ENCODE data around the gene PLA2R1.
A peak's percentile ranks its signal among the peaks of the same experiment; 100 is the strongest.

PLA2R1 gene

DNA sequence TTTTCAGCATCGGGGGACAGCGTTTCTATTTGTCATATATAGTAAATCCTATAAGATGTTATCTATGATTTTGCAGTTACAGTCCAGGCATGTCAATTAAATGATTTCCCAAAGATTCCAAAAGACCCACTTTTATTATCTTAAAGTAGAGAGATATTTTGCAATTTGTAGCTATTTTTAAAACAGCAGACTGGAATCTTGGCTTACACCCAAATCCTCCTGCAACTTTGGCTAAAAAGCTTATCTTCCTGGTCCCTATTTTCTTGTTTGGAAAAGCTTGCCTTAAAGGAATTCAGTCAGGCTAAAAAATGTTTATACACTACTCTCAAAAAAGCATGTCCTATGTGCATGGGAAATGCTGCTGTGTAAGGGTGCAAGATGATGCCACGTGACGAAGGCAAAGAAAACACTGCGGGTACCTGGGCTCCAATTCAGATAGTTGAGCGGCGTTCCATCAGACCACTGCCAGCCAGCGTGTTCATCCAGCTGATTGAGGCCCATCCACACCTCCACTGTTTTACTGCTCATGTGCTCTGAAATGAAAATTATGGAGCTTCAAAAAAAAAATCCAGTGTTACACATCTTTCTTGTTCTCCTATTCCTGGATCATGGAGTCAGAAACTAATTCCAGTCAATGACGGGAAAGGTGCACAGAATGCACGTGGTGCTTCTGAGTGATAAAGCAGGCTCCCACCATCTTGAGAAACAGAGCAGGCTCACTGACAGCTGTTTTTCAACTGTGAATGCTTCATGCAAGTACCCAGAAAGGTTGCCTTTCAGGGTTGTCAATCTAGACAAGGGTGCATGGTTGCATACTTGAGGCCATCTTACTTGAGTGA, 33.8 kb downstream of the PLA2R1 start:
- DNase-seq, result no peak

DNA sequence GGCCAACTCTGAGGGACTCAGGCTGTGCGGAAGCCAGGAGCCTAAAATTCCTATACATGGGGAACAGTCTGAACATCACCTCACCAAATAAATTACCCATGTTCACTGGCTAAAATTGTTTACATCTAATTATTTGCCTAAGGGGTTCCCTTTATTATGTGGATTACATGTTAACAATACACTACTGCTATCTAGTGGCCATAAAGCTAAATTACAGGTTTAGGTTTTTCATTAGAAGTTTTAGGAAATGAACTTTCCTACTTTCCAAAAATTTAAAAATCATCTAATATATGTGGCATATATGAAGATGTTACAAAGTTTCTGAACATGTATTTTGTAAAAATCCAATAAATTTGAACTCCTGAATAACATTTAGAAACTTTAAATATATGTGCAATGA, 40.3 kb downstream of the PLA2R1 start:
- DNase-seq, result no peak

DNA sequence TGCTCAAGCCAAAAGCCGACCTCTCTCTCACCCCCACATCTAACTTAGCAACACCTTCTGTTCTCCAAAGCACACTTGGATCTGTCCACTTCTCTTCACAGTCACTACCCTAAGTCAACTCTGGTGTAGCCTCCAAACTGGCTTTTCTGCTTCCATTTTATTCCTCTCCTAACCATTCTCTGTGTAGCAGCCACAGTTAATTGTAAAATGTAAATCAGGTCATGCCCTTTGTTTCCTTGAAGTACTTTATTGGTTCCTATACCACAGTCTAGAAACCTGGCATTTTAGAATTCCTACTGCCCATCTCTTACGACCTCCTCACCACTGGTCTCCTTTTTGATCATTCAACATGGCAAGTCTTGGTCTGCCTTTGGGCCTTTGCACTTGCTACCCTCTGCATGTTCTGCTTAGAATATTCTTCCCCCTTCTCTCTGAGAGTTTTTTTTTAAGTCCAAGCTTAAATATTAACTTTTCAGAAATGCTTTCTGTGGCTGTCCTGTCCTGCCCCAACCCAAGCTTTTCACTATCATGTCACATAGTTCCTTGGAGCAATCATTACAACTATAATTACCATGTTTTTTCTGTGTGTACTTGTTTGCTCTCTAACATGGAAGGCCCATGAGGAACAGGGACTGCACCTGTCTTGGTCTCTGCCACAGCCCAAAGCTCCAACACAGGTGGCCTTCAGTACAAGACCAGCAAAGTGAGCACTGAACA, 42.9 kb downstream of the PLA2R1 start:
- DNase-seq, result no peak

DNA sequence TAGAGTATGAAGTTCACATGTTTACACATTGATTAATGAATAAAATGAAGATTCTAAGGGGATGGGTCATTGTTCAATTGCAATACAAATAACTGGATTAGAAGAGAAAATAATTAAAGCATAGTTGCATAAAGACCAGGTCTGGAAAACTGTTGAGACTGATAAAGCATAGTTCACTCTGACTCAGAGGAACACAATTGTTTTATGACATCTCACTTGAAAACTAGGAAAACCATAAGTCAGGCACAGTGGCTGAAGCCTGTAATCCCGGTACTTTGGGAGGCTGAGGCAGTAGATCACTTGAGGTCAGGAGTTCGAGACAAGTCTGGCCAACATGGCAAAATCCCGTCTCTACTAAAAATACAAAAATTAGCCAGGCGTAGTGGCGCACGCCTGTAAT, 46.7 kb downstream of the PLA2R1 start:
- no peak for DNase-seq

DNA sequence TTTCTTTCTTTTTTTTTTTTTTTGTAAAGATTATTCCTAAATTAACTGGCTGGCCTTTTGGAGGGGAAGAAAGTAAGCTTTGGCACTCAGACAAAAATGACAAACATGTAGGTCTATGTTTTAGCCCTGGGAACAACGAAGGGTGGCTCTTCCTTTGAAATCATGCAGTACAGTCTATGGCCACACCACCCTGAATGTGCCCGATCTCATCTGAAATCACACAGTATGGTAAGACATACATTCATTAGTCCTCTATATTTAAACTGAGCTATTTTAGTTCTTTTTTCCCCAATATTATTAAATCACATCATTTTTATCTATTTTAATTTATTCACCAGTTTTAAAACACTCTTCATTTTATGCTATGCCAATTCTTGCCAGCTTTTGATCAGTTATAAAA, 48.2 kb downstream of the PLA2R1 start:
- DNase-seq, result no peak

DNA sequence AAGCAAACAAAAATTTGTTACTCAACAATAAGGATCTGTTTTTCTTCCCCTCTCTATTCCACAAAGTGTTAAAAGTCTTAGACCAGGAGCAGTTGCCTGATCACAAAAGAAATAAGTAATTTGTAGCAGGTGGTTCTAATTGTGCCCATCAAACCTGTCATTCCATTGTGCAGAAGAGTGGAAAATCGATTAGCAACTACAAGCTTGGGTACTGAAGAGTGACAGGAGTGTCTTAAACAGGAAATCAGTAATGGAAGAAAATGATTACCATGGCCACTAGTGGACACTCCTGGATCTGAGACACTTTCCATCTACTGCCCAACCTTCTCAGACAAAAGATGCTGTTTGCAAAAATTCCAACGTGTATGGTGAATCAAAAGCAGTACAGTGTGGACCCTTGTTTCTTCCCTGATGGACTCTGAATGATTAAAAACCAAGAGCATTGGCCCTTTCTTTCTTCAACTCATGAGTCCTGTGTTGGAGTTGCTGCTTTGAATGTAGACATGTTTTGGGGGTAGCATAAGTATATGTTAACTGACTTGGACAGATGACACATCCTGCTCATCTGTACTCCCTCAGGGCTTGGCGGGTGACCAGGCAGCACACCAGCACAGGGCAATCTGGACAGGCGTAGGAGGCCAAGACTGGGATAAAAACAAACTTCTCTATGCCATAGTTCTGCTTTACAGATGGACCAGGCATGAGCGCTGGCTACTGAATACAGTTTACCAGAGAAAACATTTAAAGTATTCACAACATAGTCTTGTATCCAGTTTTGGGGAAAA, 51.9 kb downstream of the PLA2R1 start:
- DNase-seq, result no peak

DNA sequence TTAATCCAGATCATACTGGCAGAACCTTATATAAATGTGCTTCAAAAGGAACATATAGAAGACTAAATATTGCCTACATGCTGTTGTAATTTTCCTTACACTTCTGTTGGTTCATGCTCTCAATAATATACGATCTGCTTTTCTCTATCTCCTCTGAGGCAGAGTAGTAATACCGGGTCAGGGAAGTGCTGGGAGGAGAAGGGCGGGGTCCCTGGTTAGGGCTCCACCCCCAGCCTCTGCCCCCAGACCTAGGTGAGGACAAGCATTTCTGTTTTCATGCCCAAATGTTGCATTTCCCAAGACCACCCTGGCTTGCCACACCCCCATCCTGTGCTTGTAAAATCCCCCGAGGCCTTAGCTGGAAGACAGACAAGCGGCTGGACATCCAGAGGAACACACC, 55.3 kb downstream of the PLA2R1 start:
- no peak for DNase-seq

DNA sequence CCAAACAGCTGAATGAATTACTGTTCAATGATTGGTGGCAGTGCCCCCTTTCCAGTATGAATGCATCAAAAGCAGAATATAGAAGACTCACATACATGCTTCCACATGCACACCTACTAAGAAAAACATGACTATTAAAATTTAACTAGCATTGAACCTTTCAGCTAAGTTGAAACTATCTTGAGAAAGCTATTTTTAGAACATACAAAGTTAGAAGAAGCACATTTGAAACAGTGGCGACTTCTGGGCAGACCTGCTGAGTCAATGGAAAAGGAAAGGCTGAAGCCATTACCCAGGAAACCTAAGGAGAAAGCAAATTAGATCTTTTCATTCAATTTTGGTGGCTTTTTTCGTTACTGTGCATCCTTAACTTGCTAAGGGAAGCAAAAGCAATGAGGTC, 55.9 kb downstream of the PLA2R1 start:
- DNase-seq, result no peak

DNA sequence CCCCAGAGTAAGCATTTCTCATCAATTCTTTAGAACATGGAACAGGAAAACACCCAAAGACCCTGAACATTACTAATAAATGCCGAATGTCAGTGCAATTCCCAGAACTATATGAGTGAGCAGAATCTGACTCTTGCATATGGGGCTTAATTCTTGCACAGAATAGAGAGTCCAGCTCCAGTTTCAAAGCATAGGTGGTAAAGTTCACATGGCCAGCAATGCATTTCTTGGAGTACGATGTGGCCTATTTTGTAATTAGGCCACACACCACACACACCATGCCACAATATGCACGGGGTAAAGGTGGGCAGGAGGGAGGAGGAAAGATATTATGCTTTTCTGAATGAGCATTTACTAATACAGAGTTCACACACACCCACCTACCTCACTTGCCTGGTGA, 56.5 kb downstream of the PLA2R1 start:
- no peak for DNase-seq

DNA sequence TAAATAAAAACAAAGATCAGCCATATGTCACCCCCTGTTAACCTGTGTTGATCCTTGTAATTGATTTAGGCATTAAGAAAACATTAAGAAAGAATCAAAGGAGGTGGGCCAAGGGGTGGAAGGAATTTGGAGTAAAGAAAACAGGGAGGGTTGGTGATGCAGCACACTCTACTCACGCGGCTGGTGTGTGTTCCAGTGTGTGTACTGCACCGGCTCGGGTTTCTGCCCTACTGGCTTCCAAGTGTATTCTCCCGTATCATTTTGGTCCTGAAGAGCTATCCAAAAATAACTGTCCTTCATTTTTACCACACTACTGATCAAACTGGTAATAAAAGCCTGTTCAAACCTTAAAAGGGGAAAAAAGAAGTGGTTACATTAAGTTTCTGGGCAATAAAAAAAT, 56.9 kb downstream of the PLA2R1 start:
- DNase-seq, result no peak

DNA sequence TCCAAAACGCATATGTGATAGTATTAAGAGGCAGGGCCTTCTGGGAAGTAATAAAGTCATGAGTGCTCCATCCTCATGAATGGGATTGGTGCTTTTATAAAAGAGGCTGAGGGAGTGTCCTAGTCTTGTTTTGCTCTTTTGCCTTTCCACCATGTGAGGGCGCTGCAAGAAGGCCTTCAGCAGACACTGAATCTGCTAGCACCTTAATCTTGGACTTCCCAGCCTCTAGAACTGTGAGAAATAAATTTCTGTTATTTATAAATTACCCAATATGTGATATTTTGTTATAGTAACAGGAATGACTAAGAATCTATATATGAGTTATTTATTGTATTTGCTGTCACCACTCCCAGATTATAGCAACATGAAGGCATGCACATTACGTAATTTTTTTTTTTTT, 63.5 kb downstream of the PLA2R1 start:
- peak; percentile 8 for DNase-seq

DNA sequence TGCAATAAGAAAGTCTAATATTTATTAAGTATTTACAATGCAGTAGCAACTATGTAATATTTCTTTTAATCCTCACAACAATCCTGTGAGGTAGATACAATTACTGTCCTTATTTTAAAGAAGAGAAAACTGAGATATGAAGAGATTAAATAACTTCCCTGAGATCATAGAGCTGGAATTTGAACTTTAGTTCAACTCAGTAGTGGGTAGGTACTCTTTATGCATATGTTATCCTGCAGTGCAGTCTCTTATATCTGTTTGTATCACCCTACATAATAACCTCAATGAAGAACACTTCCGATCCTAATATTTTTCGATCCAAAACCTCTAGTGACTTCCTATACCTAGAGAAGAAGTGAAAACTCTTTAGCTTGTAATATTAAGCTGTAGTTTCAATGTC, 64.2 kb downstream of the PLA2R1 start:
- DNase-seq, result no peak

DNA sequence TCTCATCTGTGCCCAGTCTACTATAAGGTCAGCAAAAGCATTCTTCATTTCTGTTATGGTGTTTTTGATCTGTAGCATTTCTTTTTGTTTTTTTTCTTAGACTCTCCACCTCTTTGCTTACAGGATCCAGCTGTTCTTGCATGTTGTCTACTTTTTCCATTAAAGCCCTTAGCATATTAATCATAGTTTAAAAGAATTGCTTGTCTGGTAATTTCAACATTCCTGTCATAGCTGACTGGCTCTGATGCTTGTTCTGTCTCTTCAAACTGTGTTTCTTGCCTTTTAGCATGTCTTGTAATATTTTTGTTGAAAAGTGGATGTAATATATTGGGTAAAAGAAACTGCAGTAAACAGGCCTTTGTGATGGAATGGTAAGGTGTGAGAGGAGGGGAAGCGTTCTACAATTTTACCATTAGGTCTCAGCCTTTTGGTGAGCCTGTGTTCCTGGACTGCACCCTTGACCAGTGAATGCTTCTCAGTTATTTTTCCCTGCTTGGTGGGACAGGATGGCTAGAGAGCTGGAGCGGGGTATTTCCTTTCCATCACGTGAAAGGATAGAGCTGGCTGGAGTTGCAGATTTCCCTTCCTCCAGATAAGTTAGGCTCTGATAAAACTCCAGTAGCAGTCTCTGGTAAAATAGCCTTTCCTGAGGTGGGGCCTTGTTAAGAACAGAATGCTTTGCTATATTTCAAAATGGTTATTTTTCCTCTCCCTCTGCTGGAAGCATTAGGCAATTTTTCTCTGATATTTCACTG, 65.4 kb downstream of the PLA2R1 start:
- DNase-seq, result no peak

DNA sequence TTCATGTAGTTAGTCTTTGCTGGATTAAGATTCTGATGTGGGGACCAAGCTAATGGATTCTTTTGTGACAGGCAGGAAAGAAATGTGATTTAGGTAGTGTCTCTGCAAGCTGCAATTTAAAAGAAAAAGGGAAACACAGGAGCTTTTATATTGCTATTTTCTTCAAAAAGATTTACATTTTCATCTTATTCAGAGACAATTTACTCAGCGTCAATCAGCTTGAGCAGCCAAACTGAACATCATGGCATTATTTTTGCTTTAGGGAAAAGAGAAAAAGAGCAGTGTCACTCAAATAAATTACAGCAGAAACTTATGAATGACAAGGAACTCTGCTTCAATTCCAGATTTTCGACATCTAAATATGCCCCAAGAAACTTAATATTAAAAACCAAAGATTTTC, 67.4 kb downstream of the PLA2R1 start:
- no peak for DNase-seq

DNA sequence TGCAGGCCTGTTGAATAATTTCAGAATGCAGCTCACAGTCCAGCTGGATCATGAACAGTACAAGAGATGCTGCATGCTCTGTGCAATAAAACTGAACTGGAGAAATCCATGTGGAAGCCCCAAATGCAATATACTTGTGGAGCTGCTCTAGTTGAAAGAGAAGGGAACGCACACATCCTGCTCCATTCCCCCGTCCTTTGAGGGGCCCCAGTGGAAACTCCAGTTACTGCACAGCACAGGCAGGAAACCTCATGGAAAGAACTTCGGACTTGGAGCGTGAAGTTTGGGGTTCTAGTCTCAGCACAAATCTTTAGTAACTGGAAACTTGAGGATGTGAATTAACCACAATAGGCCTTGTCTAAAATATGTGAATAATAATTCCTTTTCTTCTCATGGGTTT, 73.2 kb downstream of the PLA2R1 start:
- DNase-seq, result no peak

DNA sequence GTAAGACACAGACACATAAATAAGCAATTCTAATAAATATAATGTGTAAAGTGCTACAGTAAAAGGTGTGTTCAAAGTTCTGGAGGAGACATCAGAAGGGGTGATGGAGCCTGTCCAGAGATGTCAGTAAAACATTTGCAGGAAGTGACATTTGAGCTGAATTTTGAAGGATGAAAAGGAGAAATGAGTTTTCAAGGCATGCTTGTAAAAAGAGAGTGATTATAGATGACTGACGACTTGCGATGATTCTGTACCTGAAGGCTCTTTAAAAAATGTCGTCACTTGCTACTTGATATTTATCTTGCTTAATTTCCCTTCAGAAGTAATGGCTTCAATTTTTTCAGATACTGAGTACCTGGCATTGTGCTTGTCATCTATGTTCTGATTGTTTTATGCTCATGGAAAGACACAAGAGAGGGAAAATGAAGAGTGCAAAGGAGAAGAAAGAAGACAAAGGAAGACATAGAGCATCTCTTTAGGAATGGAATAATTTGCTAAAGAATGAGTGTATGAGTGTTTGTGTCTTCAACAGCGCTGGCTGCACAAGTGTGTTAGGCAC, 73.9 kb downstream of the PLA2R1 start:
- no peak for DNase-seq

DNA sequence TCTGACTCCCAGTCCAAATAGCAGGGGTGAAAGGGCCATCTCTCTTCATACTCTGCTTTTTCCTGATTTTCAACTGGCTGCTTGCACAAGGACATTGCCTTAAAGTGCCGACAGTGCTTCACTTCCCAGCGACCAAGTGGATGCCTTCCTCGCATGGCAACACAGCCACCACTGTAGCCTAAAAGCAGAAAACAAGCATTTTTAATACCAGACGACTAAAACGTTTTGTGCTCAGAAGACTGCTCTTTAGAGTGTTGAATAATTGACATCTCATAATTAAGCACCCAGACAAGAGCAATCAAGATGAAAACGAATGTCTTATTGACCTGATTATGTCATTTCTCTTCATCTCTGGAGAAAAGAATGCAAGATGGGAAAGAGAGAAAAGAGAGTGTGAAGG, 75.2 kb downstream of the PLA2R1 start:
- no peak for DNase-seq

DNA sequence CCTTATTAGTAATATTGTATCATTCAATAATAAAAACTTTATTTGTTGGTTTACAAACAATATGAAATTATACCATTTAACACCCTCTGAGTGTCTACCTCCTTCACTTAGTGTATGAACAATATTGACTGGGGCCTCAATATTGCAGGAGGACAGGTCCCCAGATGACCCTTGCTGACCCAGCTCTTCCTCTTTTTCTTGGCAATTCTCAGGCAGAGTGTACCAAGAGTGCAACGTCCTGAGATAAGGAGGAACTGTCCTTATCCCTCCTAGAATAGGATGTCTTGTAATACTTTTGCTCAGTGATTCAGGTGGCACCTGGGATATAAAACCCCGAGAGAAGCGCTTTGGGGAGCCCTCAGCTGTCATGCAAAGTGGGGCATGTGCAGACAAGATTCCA, 76.8 kb downstream of the PLA2R1 start:
- no peak for DNase-seq

DNA sequence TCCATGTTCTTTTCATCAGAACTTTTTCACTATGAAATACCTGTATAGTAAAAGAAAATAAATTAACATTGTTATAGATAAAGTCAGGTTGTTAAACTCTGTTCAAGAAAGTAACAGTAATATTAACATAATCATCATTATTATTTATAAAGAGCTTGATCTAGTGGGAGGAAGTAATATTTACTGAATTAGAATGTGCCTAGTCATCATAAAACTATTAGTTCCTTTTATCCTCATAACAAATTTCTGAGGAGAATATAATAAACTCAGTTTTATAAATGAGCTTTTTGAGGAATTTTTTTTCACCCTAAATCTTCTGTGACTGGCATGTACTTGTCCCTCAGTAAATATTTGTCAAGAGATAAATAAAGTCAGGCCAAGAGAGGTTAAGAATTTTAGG, 78.4 kb downstream of the PLA2R1 start:
- DNase-seq, result no peak

DNA sequence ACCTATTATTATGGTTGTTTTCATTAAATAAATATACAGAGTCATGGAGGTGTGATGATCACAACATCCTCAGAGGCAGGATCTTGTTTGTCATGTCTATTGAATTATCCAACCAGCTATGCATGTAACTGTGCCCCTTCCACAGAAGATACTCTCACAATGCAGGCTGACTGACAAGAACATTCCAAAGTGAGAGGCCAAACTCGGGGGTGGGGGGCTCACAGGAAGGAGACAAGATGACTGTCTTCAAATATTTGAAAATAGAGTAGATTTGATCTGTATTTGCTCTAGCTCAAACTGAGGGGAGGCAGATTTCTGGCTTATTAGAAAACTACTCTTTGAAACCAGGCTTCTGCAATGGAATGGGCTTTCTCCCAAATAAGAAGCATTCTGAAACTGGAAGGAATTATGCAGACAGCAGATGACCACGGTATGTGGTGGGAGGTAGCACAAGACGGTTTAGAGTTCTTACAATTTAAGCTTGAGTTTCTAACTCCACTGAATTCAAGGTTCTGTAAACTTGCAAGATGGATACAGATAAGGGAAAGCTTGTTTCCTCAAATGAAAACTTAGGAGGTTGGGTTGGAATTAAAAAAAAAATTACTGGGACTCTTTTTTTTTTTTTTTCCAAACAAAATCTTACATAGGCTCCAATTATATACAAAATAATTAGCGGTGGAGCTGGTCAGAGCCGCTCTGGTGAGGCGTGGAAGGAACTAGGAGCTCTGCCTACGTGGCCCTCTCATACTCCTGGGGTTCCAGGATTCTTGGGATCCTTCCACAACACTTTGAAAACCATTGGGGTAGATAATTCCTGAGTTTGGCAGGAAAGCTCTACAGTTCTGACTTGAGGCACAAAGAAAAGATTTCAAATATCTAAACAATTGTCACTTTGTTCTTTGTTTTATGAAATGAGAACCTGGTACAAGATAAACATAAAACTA, 79.3 kb downstream of the PLA2R1 start:
- DNase-seq, result no peak

DNA sequence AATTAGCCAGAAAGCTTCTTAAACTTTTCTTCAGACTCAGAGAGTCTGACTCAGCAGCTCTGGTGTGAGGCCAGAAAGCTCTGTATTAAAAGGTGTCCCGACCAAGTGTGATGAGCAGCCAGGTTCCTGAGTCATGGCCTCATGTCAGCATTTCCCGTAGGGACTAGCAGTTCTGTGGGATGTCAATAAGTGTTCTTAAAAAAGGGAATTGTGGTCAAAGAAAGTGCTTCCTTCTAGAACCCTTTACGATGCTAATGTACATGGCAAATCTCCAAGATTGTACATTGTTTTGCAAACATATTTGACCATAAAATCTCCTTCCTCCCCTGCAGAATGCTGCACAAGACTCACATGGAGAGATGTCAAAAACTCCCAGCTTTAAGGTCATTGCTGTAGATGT, 80.1 kb downstream of the PLA2R1 start:
- DNase-seq, result no peak

Data from activated CD4-positive, alpha-beta T cell treated with anti-CD3 and anti-CD28 coated beads, Interleukin-10, Interleukin-2, amounts not matched to agents 100 ng/mL and 50 ng/mL, durations not matched to agents 16 hours and 8 hours (primary cell).